ENCODE results near the gene PAN2.

DNA sequence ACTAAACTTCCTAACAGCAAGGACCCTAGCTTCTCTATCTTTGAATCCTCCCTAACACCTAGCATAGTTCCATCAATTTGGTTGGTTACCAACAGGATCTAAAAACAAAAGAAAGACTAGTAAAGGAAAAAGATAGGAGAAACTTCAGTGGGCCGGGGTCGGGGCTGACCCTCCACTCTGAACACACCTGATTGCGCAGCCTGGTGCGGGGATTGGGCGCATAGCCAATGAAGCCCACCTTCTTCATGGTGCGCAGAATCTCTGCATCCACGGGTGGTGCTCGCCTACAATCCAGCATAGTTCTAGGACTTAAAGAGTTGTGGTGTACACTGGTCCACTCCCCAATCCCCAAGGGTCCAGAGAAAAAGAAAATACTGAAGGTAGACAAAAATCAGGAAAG lies 7.7 kb downstream of the PAN2 start:
- no peak for TF ChIP-seq POLR2A (IDR thresholded peaks at IDR 0.05; ENCODE audit: low read depth, low read length)
- no peak for TF ChIP-seq SPI1 (IDR thresholded peaks at IDR 0.05; ENCODE audit: low read depth, low read length)

Measured in GM12891 (cell line).